H1 (cell line): ENCODE measurements around the gene CYTH1. TPM values are rescaled to one million over a fixed set of nuclear protein-coding genes. Genes with fewer than 3 reads are reported as not detected.

Experiments used
- CTCF ChIA-PET: fragments of 300-600 bp; sonication (Branson Sonifier 250); formaldehyde crosslinking; loops from one replicate; lab custom pipeline; 2021; ENCODE audit not compliant: partially characterized antibody; lab: Charles Lee
- POLR2A ChIA-PET: fragments of 300-600 bp; sonication (Branson Sonifier 250); formaldehyde crosslinking; loops from one replicate; lab custom pipeline; 2021; ENCODE audit warnings: inconsistent platforms; ENCODE audit not compliant: partially characterized antibody; lab: Charles Lee
- DNase-seq, 2 experiments: peaks; one replicate each; pipeline versions ENCODE4 v3.0.0 to v3.0.0-alpha.2; 2010 to 2022; ENCODE audit warnings: low spot score in 2 of 2, low read depth in 1 of 2, mixed read lengths in 1 of 2
- FAIRE-seq: peaks from 2 replicates; lab custom pipeline; 2011; peaks lifted over from hg19 to GRCh38; lab: Jason Lieb, UNC
- H2AFZ ChIP-seq: 2 replicates; pipeline ENCODE4 v1.8.1; 2012; ENCODE audit warnings: low read length, inconsistent platforms
- H2AK5ac ChIP-seq: 2 replicates; pipeline ENCODE4 v1.6.1; 2013; ENCODE audit warnings: low read depth, low read length
- H2BK120ac ChIP-seq: replicated peaks from 2 replicates; pipeline ENCODE3; 2013; ENCODE audit warnings: low read depth, low read length, inconsistent platforms
- H2BK12ac ChIP-seq: 2 replicates; pipeline ENCODE4 v1.6.1; 2013; ENCODE audit warnings: low read depth, low read length
- H2BK15ac ChIP-seq: 2 replicates; pipeline ENCODE4 v1.6.1; 2013; ENCODE audit warnings: low read length
- H2BK20ac ChIP-seq: 2 replicates; pipeline ENCODE4 v1.6.1; 2013; ENCODE audit warnings: low read length
- H2BK5ac ChIP-seq: 2 replicates; pipeline ENCODE4 v1.6.1; 2013; ENCODE audit warnings: low read depth, low read length
- H3K14ac ChIP-seq: 2 replicates; pipeline ENCODE4 v1.6.1; 2013; ENCODE audit warnings: inconsistent platforms; ENCODE audit not compliant: insufficient read length
- H3K18ac ChIP-seq: 2 replicates; pipeline ENCODE4 v1.6.1; 2013; ENCODE audit warnings: low read length; ENCODE audit errors: extremely low read depth
- H3K23ac ChIP-seq: 2 replicates; pipeline ENCODE4 v1.6.1; 2013; ENCODE audit warnings: inconsistent platforms; ENCODE audit not compliant: insufficient read length
- H3K23me2 ChIP-seq: 2 replicates; pipeline ENCODE4 v1.6.1; 2013; ENCODE audit warnings: low read depth, low read length
- H3K27ac ChIP-seq: 2 replicates; pipeline ENCODE4 v1.6.1; 2011; ENCODE audit warnings: low read depth, low read length, inconsistent platforms
- H3K27me3 ChIP-seq, 4 experiments: replicated peaks in 1 of 4; 1 replicate in 1 of 4; 2 replicates in 3 of 4; pipeline versions ENCODE4 v1.6.1 to v1.8.1; 2011 to 2013; ENCODE audit warnings: low read length in 3 of 4, mild to moderate bottlenecking in 3 of 4, inconsistent platforms in 2 of 4, mixed read lengths in 2 of 4, moderate library complexity in 1 of 4; ENCODE audit not compliant: control insufficient read depth in 3 of 4, insufficient read depth in 3 of 4; ENCODE audit errors: extremely low read depth in 1 of 4
- H3K36me3 ChIP-seq, 4 experiments: 2 replicates each; pipeline versions ENCODE4 v1.6.1 to v1.8.1; 2011 to 2013; ENCODE audit warnings: mild to moderate bottlenecking in 4 of 4, low read length in 3 of 4, moderate library complexity in 2 of 4, control low read depth in 1 of 4, inconsistent platforms in 1 of 4; ENCODE audit not compliant: insufficient read depth in 4 of 4, control insufficient read depth in 2 of 4
- H3K4ac ChIP-seq: replicated peaks from 2 replicates; pipeline ENCODE3; 2013; ENCODE audit warnings: low read length, low read depth, mixed read lengths, inconsistent platforms; ENCODE audit not compliant: insufficient read length
- H3K4me1 ChIP-seq, 4 experiments: replicated peaks in 1 of 4; 1 replicate in 1 of 4; 2 replicates in 3 of 4; pipeline versions ENCODE4 v1.6.1 to v1.8.1; 2011 to 2013; ENCODE audit warnings: low read length in 3 of 4, inconsistent platforms in 2 of 4, mixed read lengths in 1 of 4; ENCODE audit not compliant: insufficient read depth in 4 of 4, control insufficient read depth in 3 of 4
- H3K4me2 ChIP-seq, 2 experiments: 2 replicates each; pipeline versions ENCODE4 v1.6.1 to v1.8.1; 2011 to 2013; ENCODE audit warnings: low read depth in 2 of 2, low read length in 2 of 2, control low read depth in 1 of 2, inconsistent platforms in 1 of 2, mild to moderate bottlenecking in 1 of 2; ENCODE audit not compliant: insufficient read depth in 1 of 2
- H3K4me3 ChIP-seq, 4 experiments: fragments of 200-600, 300-600 bp in 1 of 4; sonication (generic), shearing (Covaris generic), sonication (Bioruptor Twin) in 1 of 4; 2 replicates each; pipeline versions ENCODE4 v1.5.1 to v1.8.1; 2011 to 2016; ENCODE audit warnings: low read length in 4 of 4, low read depth in 3 of 4, control low read depth in 2 of 4, inconsistent platforms in 2 of 4, mild to moderate bottlenecking in 2 of 4, mixed read lengths in 1 of 4, moderate library complexity in 1 of 4; ENCODE audit not compliant: insufficient read depth in 2 of 4; ENCODE audit errors: extremely low read depth in 1 of 4
- H3K56ac ChIP-seq: replicated peaks from 2 replicates; pipeline ENCODE3; 2013; ENCODE audit warnings: low read depth, mild to moderate bottlenecking, mixed read lengths, low read length, inconsistent platforms; ENCODE audit not compliant: insufficient read length
- H3K79me1 ChIP-seq: 2 replicates; pipeline ENCODE4 v1.6.1; 2013; ENCODE audit warnings: low read depth, low read length, control low read depth
- H3K79me2 ChIP-seq, 2 experiments: 2 replicates each; pipeline versions ENCODE4 v1.6.1 to v1.8.1; 2012 to 2013; ENCODE audit warnings: low read length in 2 of 2, mild to moderate bottlenecking in 2 of 2, inconsistent platforms in 1 of 2; ENCODE audit not compliant: insufficient read depth in 2 of 2, control insufficient read depth in 1 of 2
- H3K9ac ChIP-seq, 4 experiments: replicated peaks in 1 of 4; 1 replicate in 1 of 4; 2 replicates in 3 of 4; pipeline versions ENCODE4 v1.6.1 to v1.8.1; 2011 to 2013; ENCODE audit warnings: low read depth in 3 of 4, low read length in 3 of 4, control low read depth in 2 of 4, mild to moderate bottlenecking in 2 of 4, moderate library complexity in 2 of 4, inconsistent platforms in 1 of 4; ENCODE audit errors: extremely low read depth in 1 of 4
- H3K9me3 ChIP-seq, 2 experiments: 2 replicates each; pipeline versions ENCODE4 v1.6.1 to v1.8.1; 2012 to 2013; ENCODE audit warnings: mild to moderate bottlenecking in 2 of 2, moderate library complexity in 2 of 2, control low read depth in 1 of 2, inconsistent platforms in 1 of 2, low read depth in 1 of 2, low read length in 1 of 2, mixed read lengths in 1 of 2; ENCODE audit not compliant: insufficient read depth in 2 of 2
- H4K20me1 ChIP-seq, 2 experiments: replicated peaks in 1 of 2; 2 replicates each; pipeline versions ENCODE3 to v1.8.1; 2011 to 2013; ENCODE audit warnings: inconsistent platforms in 2 of 2, low read length in 2 of 2, mild to moderate bottlenecking in 1 of 2; ENCODE audit not compliant: insufficient read depth in 2 of 2, control insufficient read depth in 1 of 2
- H4K5ac ChIP-seq: 2 replicates; pipeline ENCODE4 v1.6.1; 2013; ENCODE audit warnings: low read length, low read depth, mixed read lengths, inconsistent platforms; ENCODE audit not compliant: insufficient read length
- H4K8ac ChIP-seq: 2 replicates; pipeline ENCODE4 v1.8.0; 2013; ENCODE audit warnings: mild to moderate bottlenecking, moderate library complexity, low read length, inconsistent platforms; ENCODE audit not compliant: insufficient read depth; ENCODE audit errors: extremely low read depth
- H4K91ac ChIP-seq: replicated peaks from 2 replicates; pipeline ENCODE3; 2013; ENCODE audit warnings: low read length, mixed read lengths, inconsistent platforms; ENCODE audit not compliant: insufficient read length
- ATF3 ChIP-seq: IDR thresholded peaks from 2 replicates; pipeline ENCODE4 v1.6.1; 2011; ENCODE audit warnings: low read depth, mild to moderate bottlenecking, low read length; ENCODE audit not compliant: insufficient read depth
- WGBS, 2 experiments: shearing (Covaris generic) in 1 of 2; methylation state at CpG; one replicate each; pipeline versions ENCODE4 v1.1.6 to v1.1.7; 2013 to 2015; ENCODE audit warnings: low lambda C conversion rate in 2 of 2, mixed read lengths in 2 of 2, inconsistent platforms in 1 of 2, low coverage in 1 of 2, missing lambda C conversion rate in 1 of 2; ENCODE audit not compliant: insufficient replicate concordance in 2 of 2, insufficient coverage in 1 of 2, insufficient read length in 1 of 2; ENCODE audit errors: extremely low coverage in 1 of 2, missing lambda C conversion rate in 1 of 2; 5-methylcytosine and 5-hydroxymethylcytosine counted together
- polyA plus RNA-seq, 7 experiments: library from polyadenylated mRNA; depleted of rRNA in 3 of 7; stranded (reverse) in 5 of 7; unstranded in 2 of 7; fragments of >200 nt in 5 of 7; fragments of 200-250 nt in 2 of 7; gene quantifications; 1 replicate in 5 of 7; 2 replicates in 1 of 7; 4 replicates in 1 of 7; pipeline versions ENCODE4 v1.2.1 to v1.2.3, GENCODE V29; 2011 to 2013; ENCODE audit warnings: missing spikeins in 2 of 7, mixed read lengths in 2 of 7
- total RNA-seq: library from RNA; stranded (reverse); fragmentation: NEBNext Ultra II Directional; extraction: Animal tissue kit (Norgen Biotek cat#: 25700); gene quantifications from 2 replicates; pipeline ENCODE4 v1.2.1, GENCODE V29; 2021

The CYTH1 gene
- total and polyA plus RNA-seq, 2 of the 8 experiments (the other 6 are each of a cell fraction or from before 2014, with no cell fraction given), result 12.8 to 14.8 TPM

GRCh38 chr17:78777881-78778280 lies 4.2 kb downstream of the CYTH1 start:
- H3K27ac ChIP-seq, result no peak overlapping the region
- H2BK15ac ChIP-seq, result no peak overlapping the region
- H3K56ac ChIP-seq, result no peak overlapping the region
- peaks cover 0 to 3% (median 0%) of the 10 kb centered on the region in 4 experiments; a peak in 3 of 7 replicates for H3K4me1 ChIP-seq
- WGBS, 2 experiments, result 98% methylated on average over 4 of the region's 4 CpGs; no CpG with 5 or more reads in 1 of the 2 experiments
- no peak overlapping the region for H2BK12ac ChIP-seq
- H2AFZ ChIP-seq, result no peak overlapping the region
- peaks cover 0 to 5% of the 10 kb centered on the region in 2 experiments for H4K20me1 ChIP-seq
- H2BK120ac ChIP-seq, result no peak overlapping the region
- no peak overlapping the region for H2BK5ac ChIP-seq
- H3K4me2 ChIP-seq, result no peak overlapping the region
- CTCF ChIA-PET, result no interaction called here
- no peaks in the 10 kb centered on the region; a peak in 1 of 4 replicates for H3K79me2 ChIP-seq
- 0 out of 2 replicates have a peak overlapping the region, but pooled peaks have one; percentile 4 for H2AK5ac ChIP-seq
- H4K91ac ChIP-seq, result no peak overlapping the region
- H3K27me3 ChIP-seq, result no peaks in the 10 kb centered on the region
- no peak for TF ChIP-seq ATF3
- H4K8ac ChIP-seq, result no peak overlapping the region
- H3K9me3 ChIP-seq, result no peaks in the 10 kb centered on the region
- no peak overlapping the region for H2BK20ac ChIP-seq
- H4K5ac ChIP-seq, result no peak overlapping the region
- no peak overlapping the region for H3K9ac ChIP-seq
- no peak overlapping the region for H3K18ac ChIP-seq
- no peak overlapping the region for H3K4ac ChIP-seq
- no peak overlapping the region for H3K23ac ChIP-seq
- peaks cover 3% of the 10 kb centered on the region; the same call in 1 of the 2 replicates for H3K79me1 ChIP-seq
- FAIRE-seq, result no peak
- H3K23me2 ChIP-seq, result peaks cover 7% of the 10 kb centered on the region; the same call in 1 of the 2 replicates
- H3K4me3 ChIP-seq, result no peak overlapping the region
- H3K36me3 ChIP-seq, result no peaks in the 10 kb centered on the region
- no peak overlapping the region for H3K14ac ChIP-seq
- POLR2A ChIA-PET, result no interaction called here
- no peak for DNase-seq
